ENCODE data around the gene CYB561D1. TPM values are rescaled to one million over a fixed set of nuclear protein-coding genes. Genes with fewer than 3 reads are reported as not detected.

Gene CYB561D1
- polyA plus RNA-seq, 1 donor (not counting 4 experiments of a cell fraction or from before 2014, with no cell fraction given) = 4.9 TPM

DNA sequence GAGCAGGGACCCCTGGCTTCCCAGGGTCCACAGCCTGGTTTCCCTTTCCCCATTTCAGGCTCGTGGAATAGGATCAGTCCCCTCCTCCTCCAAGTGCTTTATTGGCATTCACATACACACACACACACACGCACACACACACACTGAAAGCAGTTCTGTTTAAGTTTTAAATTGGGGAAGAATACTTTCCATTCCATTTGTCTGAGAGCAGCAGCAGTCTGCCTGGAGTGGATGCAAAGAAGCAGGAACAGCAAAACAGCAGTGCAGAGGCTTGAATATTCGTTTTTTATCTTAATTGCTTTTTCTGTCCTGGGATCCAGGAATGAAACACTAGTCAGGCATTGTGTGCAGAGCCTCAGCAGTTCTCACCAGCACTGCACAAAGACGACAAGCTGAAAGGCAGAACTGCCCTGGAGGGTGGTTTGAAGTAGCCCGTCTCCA lies 7.1 kb downstream of the CYB561D1 start:
- dilution Hi-C loops (cut with MboI; ENCODE audit: extremely low pct_ligation_motif_present, low sequenced_read_pairs) = no loop called here
- Histone ChIP-seq H3K36me3 (ENCODE audit: control insufficient read depth in 2 of 2, extremely low read depth in 1 of 2, insufficient read depth in 2 of 2, low read length in 2 of 2) (peaks cover 5 to 10% of the 10 kb centered on the region in 2 experiments), H3K9me3 (ENCODE audit: control insufficient read depth, low read depth, low read length) (no peaks in the 10 kb centered on the region), H2AFZ (ENCODE audit: control insufficient read depth, low read length) (no peak overlapping the region), H3K4me2 (ENCODE audit: control insufficient read depth, extremely low read depth, insufficient read depth, low read depth, low read length) (no peak overlapping the region), H3K27ac (ENCODE audit: control insufficient read depth, insufficient read depth, low read length) (no peak overlapping the region), H3K4me3 (ENCODE audit: control insufficient read depth in 2 of 3, extremely low read depth in 1 of 3, insufficient read depth in 2 of 3, low read depth in 1 of 3, low read length in 3 of 3) (no peak overlapping the region), H4K20me1 (ENCODE audit: control insufficient read depth, extremely low read depth, insufficient read depth, low read length) (no peaks in the 10 kb centered on the region), H3K27me3 (ENCODE audit: control insufficient read depth, extremely low read depth, insufficient read depth, low read length) (no peaks in the 10 kb centered on the region), H3K4me1 (ENCODE audit: control insufficient read depth, extremely low read depth, insufficient read depth, low read length) (peaks cover 16% of the 10 kb centered on the region), H3K9ac (ENCODE audit: control insufficient read depth, extremely low read depth, insufficient read depth, low read length) (no peak overlapping the region), H3K9me1 (ENCODE audit: control insufficient read depth, extremely low read depth, insufficient read depth, low read length) (no peaks in the 10 kb centered on the region), H3K79me2 (ENCODE audit: control insufficient read depth, insufficient read depth, low read length) (peaks cover under 1% of the 10 kb centered on the region)
- DNase-seq (ENCODE audit: low read depth, low spot score) = no peak
- TF ChIP-seq, protein P1, sequence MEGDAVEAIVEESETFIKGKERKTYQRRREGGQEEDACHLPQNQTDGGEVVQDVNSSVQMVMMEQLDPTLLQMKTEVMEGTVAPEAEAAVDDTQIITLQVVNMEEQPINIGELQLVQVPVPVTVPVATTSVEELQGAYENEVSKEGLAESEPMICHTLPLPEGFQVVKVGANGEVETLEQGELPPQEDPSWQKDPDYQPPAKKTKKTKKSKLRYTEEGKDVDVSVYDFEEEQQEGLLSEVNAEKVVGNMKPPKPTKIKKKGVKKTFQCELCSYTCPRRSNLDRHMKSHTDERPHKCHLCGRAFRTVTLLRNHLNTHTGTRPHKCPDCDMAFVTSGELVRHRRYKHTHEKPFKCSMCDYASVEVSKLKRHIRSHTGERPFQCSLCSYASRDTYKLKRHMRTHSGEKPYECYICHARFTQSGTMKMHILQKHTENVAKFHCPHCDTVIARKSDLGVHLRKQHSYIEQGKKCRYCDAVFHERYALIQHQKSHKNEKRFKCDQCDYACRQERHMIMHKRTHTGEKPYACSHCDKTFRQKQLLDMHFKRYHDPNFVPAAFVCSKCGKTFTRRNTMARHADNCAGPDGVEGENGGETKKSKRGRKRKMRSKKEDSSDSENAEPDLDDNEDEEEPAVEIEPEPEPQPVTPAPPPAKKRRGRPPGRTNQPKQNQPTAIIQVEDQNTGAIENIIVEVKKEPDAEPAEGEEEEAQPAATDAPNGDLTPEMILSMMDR (optimal IDR thresholded peaks at IDR 0.05 in 1 of 3, IDR thresholded peaks at IDR 0.05 in 1 of 3, conservative IDR thresholded peaks at IDR 0.05 in 1 of 3; ENCODE audit: extremely low read depth in 1 of 3, insufficient read depth in 2 of 3, low read length in 3 of 3) = no peak
- TF ChIP-seq EZH2 (IDR thresholded peaks at IDR 0.05; ENCODE audit: low read length) = no peak
- no peak for FAIRE-seq

DNA sequence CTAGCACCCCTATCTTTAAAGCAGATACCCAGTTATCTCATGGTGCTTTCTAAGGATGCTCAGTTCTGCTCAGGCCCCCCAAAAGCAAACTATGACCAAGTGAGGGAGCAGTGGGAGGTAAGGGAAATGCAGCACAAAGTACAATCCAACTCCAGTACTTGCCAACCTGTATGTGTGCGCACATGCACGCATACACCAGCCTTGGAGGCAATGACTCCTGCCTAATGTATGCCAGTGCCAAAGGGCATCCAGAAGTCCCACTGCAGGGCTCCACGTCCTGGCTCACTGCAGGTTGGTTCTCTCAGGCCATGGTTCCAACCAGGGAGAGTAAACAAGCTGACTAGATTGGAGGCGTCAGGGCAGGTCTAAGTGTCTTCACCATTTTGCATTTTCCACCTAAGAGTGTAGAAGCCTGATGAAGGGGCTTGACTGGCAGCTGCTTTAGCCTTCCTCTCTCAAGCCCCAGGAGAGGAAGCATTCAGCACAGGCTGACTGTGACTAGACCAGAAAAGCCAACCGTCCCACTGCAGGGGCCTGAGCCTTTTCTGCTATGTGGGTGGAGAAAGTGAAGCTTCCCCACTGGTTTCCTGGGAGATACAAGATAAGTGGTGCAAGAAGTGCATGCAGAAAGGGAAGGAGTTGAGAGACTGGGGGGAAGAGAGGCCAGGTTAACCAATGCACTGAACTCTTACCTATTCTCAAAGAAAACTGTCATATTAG lies 7.9 kb downstream of the CYB561D1 start:
- Histone ChIP-seq H3K9ac (ENCODE audit: control insufficient read depth, extremely low read depth, insufficient read depth, low read length) (no peak overlapping the region), H3K4me3 (ENCODE audit: control insufficient read depth in 2 of 3, extremely low read depth in 1 of 3, insufficient read depth in 2 of 3, low read depth in 1 of 3, low read length in 3 of 3) (no peak overlapping the region), H3K27ac (ENCODE audit: control insufficient read depth, insufficient read depth, low read length) (no peak overlapping the region), H2AFZ (ENCODE audit: control insufficient read depth, low read length) (no peak overlapping the region), H3K9me3 (ENCODE audit: control insufficient read depth, low read depth, low read length) (no peaks in the 10 kb centered on the region), H3K9me1 (ENCODE audit: control insufficient read depth, extremely low read depth, insufficient read depth, low read length) (no peaks in the 10 kb centered on the region), H4K20me1 (ENCODE audit: control insufficient read depth, extremely low read depth, insufficient read depth, low read length) (no peaks in the 10 kb centered on the region), H3K4me2 (ENCODE audit: control insufficient read depth, extremely low read depth, insufficient read depth, low read depth, low read length) (no peak overlapping the region), H3K36me3 (ENCODE audit: control insufficient read depth in 2 of 2, extremely low read depth in 1 of 2, insufficient read depth in 2 of 2, low read length in 2 of 2) (peaks cover 0 to 4% of the 10 kb centered on the region in 2 experiments), H3K79me2 (ENCODE audit: control insufficient read depth, insufficient read depth, low read length) (no peaks in the 10 kb centered on the region), H3K4me1 (ENCODE audit: control insufficient read depth, extremely low read depth, insufficient read depth, low read length) (peaks cover 16% of the 10 kb centered on the region), H3K27me3 (ENCODE audit: control insufficient read depth, extremely low read depth, insufficient read depth, low read length) (no peaks in the 10 kb centered on the region)
- TF ChIP-seq, protein P1 (optimal IDR thresholded peaks at IDR 0.05 in 1 of 3, IDR thresholded peaks at IDR 0.05 in 1 of 3, conservative IDR thresholded peaks at IDR 0.05 in 1 of 3; ENCODE audit: extremely low read depth in 1 of 3, insufficient read depth in 2 of 3, low read length in 3 of 3) = no peak
- no peak for TF ChIP-seq EZH2 (IDR thresholded peaks at IDR 0.05; ENCODE audit: low read length)
- FAIRE-seq (no peak), DNase-seq (ENCODE audit: low read depth, low spot score) (no peak)
- dilution Hi-C loops (cut with MboI; ENCODE audit: extremely low pct_ligation_motif_present, low sequenced_read_pairs) = no loop called here

Data from keratinocyte (primary cell).